NCI-H1694 (cell line): ENCODE measurements around the gene LRRC75A.
"Not testable (repeated sequence)": the region's sequence is repeated elsewhere in the genome, so short reads cannot be mapped to it uniquely, and the experiment has no call there.

Source experiments
- DNase-seq: peaks from one replicate; lab custom pipeline; 2025; lab: John Stamatoyannopoulos, UW

Gene LRRC75A

DNA sequence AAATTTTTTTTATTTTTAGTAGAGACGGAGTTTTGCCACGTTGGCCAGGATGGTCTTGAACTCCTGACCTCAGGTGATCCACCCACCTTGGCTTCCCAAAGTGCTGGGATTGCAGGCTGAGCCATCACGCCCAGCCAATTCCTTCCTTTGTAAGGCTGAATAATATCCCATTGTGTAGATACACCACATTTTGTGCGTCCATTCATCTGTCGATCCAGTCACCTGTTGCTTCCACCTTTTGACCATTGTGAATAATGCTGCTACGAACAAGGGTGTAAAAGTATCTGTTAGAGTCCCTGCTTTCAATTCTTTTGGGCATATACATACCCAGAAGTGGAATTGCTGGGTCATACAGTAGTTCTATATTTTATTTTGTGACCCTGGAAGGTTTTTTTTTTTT lies 61.3 kb downstream of the LRRC75A start:
- no peak for DNase-seq

DNA sequence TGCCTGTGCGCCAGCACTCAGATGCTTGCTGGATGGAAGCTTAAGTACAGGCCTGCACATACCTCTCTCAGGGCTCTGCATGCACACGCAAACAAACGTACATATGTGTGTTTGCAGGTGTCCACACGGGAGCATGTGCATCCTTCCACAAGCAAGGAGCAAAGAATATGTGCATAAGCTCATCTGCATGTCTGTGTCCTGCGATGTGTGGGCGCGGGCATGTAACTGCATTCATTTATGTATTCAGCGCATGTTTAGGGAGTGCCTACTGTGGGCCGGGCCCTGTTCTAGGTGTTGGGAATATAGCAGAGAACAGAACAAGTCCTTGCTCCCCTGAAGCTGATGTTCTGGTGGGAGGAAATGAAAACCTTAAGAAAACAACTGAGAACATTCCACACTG lies 62.9 kb downstream of the LRRC75A start:
- DNase-seq, result no peak

DNA sequence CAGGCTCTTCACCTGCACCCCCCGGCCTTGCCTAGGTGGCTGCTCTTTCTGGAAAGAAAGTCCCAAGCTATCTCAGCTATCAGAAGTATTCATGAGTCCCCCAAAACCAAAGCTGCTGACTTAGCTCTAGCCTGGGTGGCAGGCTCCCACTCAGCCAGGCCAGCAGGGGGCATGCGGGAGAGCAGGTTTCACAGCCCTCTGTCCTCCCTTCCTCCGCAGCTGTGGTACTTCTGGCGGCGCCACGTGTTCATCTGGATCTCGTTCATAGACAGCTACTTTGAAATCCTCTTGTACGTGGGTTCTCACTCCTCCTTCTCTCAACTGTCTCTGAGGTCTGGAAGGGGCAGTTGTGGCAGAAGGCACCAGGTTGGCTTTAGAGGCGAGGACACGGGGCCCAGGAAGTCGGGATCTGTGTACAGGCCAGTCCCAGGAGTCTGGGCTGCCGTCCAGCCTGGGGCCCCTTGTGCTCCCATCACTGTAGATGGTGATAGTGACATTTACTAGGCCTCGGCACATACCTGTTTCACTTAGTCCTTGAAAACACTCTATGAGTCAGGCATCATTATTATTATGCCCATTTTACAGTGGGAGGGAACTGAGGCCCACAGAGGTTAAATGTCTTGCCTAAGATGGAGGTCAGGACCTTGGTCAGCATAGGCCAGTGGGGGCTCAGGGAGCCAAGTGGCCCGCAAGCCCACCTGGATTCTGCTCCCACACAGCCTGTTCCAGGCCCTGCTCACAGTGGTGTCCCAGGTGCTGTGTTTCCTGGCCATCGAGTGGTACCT lies 63.7 kb downstream of the LRRC75A start:
- DNase-seq, result peak; percentile 67

DNA sequence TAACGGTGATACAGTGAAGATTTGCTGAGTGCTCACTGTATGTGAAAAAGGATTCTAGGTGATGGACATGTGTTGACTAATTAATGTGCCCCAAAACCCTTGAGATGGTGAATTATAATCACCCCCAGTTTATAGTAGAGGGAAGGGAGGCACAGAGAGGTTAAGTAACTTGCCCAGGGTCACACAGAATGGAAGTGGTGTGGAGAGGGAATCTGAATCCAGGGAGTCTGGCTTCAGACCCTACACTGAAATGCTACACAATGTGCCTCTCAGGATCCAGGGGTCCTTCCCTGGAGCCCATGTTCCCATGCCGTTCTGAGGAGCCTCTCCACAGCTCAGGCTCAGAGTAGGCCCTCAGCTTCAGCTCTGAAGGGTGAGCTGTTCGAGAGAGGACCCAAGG lies 65.0 kb downstream of the LRRC75A start:
- DNase-seq, result no peak

DNA sequence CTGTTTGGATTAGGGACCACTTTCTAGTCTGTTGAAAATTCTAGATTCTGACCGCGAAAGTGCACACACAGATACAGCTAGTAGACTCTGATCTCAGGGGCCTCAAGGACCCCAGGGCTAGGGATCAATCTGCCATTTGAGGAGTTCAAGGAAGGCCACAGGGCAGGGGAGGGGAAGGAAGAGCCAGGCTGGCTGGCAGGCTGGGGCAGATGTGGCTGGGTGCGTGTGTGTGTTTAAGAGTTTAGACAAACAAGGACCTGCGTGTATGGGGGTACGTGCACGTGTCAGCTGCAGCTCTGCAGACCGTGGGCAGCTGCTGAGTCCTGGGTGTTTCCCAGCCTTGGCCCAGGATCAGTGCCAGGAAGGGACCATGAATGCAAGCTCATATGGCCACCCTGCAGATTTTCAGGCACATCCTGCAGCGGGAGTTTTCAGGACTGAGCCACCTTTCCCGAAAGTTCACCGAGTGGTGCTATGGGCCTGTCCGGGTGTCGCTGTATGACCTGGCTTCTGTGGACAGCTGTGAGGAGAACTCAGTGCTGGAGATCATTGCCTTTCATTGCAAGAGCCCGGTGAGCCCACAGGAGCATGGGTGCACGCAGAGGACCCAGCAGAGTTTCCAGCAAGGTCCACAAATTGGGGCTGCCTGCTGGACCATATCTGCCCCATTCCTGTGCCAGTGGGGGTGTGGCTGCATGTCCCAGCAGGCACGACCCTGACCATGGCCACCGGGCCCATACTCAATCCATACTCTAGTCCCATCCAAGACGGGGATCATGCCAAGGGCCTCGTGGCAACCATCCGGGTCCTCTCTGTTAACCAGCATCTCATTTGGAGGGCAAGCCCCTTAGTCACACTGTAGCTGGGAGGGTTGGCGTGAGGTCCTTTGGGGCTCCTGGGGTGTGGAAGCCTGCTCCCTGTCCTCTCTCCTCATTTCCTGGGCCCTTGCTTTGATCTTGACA lies 66.0 kb downstream of the LRRC75A start:
- DNase-seq, result no peak

DNA sequence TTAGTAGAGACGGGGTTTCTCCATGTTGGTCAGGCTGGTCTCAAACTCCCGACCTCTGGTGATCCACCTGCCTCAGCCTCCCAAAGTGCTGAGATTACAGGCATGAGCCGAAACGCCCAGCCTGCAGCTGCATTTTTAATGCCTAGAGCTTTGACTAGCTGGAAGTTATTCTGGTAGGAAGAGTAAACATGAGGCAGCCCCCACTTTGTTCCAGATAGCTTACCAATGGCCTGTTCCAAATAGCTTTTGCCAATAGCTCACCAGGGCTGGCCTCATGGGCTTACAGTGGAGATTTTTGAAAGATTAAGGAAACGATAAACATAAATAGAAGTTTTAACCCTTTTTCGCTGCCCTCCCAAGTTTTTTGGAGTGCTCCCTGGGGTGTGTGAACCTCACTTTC lies 66.8 kb downstream of the LRRC75A start:
- DNase-seq, result no peak

DNA sequence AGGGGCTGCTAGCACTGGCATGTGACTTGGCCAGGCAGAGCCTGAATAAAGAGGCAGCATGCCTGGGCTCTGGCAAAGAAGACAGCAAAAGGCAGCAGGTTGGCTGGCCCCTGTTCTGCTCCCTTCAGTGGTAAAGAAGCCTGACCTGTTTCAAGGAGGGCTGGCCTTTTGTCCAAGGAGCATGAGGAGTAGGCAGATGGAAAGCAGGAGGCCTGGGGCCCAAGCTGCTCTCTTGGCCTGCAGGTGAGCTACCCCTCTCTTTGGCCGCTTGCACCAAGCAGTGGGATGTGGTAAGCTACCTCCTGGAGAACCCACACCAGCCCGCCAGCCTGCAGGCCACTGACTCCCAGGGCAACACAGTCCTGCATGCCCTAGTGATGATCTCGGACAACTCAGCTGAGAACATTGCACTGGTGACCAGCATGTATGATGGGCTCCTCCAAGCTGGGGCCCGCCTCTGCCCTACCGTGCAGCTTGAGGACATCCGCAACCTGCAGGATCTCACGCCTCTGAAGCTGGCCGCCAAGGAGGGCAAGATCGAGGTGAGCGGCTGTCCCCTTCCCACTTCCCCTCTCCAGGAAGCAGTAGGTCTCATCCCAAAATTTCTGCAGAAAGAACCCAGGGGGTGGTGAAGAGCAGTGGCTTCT lies 68.6 kb downstream of the LRRC75A start:
- DNase-seq, result no peak

DNA sequence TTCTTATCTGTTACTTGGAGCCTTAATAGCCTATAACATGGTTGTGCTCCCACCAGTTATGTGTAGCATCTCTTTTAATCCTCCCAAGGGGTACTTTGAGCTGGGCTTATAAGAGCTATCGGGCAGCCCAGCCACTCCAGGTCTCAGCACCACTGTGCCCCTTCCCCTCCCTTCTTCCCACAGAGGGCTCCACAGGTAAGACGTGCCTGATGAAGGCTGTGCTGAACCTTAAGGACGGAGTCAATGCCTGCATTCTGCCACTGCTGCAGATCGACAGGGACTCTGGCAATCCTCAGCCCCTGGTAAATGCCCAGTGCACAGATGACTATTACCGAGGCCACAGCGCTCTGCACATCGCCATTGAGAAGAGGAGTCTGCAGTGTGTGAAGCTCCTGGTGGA lies 69.6 kb downstream of the LRRC75A start:
- no peak for DNase-seq

DNA sequence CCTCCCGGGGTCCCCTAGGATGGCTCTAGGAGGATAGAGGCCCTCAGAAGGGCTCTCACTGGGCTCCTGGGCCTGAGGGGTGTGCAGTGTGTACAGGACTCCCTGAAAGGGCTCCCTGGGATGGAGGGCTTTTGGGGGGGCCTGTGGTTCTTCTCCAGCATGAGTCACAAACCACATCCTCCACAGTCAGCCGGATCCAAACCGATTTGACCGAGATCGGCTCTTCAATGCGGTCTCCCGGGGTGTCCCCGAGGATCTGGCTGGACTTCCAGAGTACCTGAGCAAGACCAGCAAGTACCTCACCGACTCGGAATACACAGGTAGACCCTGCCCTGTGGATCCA lies 72.1 kb downstream of the LRRC75A start:
- DNase-seq, result no peak

DNA sequence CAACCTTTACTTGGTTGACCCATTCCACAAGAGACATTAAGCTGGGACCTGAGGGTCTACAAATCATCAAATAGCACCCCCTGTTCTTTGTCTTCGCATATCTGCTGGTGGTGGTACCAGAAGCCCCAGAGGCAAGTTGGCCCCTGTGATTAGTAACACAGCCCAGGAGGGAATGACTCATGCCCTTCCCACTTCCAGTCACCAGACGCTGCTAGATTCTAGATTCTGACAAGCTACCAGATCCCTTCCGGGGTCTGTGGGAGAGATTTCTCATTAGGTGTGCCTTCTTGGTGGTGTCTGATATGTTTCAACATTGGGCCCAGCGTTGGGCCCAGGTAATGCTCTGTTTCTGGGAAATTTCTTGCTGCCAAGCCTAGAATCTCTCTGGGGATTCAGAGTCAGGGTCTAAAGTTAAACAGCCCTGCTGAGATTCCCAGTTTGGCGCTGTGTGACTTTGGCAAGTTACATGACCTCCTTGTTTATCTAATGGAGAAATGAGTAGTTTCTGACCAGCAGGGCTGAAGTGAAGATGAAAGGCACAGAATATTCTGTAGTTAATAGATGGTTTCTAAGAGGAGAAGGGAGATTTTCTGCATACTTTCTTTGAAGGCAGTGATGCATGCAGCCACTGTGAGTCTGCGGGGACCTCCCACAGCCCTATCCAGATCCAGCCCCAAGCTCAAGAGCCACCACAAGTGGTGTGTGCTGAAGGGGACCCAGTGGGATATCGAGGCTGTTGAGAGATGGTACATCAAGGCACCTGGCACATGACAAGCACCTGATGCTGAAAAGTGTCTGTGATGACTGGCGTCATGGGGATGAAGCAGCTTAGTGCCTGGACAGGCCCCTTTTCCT lies 72.7 kb downstream of the LRRC75A start:
- DNase-seq, result no peak

DNA sequence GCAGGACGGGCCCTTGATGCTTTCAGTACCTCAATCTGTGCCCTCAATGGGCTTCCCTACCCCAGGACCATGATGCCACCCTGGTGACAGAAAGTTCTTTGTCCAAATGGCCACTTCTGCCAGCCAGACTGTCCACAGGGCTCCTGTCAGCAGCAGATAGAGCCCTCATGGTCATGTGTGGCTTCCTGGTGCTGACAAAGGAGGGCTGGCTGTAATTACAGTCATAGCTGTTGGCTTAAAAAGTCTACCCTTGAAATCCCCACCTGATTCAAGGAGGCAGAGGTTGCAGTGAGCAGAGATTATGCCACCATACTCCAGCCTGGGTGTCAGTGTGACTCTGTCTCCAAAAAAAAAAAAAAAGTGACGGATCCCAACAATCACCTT lies 73.3 kb downstream of the LRRC75A start:
- DNase-seq, result no peak

DNA sequence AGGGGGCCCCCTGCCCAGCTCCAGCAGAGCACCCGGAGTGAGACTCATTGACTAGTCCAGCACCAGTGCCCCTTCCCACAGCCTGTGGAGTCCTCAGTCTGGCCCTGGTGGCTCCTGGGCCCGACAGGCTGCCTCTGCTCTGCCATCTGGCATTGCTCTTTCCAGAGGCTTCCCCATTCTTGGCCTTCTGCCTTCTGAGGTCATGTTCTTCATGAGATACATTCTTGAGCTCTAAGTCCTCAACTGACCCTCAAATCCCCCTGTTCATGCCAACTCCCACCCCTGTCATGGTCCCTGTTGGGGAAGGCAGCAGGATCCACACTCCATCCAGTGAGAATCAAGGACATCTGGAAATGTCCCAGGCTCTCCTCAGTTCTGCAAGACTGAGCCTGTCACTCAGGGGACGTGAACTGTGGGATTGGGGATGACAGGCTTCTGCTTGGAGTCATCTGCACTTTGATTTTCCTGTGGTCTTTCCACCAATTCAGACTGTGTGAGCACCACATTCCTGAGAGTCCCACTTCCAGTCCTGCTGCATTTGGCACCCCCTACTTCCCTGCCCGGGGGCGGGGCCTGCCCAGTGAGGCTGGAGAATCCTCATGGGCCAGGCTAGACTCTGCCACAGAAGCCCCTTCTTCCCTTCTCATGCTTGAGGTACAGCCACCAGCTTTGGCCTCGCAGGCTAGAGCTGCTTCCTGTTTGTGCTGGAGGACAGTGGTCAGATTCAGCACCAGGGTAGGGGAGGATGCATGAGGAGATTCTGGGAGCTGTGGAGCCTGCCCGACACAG lies 73.9 kb downstream of the LRRC75A start:
- peak; percentile 51 for DNase-seq

DNA sequence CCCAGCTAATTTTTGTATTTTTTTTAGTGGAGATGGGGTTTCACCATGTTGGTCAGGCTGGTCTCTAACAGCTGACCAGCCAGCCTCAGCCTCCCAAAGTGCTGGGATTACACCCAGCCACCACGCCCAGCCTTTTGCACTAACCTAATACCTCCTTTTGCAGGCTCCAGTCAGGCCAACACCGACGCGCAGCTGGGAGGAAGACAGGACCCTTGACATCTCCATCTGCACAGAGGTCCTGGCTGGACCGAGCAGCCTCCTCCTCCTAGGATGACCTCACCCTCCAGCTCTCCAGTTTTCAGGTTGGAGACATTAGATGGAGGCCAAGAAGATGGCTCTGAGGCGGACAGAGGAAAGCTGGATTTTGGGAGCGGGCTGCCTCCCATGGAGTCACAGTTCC lies 74.6 kb downstream of the LRRC75A start:
- DNase-seq, result no peak

DNA sequence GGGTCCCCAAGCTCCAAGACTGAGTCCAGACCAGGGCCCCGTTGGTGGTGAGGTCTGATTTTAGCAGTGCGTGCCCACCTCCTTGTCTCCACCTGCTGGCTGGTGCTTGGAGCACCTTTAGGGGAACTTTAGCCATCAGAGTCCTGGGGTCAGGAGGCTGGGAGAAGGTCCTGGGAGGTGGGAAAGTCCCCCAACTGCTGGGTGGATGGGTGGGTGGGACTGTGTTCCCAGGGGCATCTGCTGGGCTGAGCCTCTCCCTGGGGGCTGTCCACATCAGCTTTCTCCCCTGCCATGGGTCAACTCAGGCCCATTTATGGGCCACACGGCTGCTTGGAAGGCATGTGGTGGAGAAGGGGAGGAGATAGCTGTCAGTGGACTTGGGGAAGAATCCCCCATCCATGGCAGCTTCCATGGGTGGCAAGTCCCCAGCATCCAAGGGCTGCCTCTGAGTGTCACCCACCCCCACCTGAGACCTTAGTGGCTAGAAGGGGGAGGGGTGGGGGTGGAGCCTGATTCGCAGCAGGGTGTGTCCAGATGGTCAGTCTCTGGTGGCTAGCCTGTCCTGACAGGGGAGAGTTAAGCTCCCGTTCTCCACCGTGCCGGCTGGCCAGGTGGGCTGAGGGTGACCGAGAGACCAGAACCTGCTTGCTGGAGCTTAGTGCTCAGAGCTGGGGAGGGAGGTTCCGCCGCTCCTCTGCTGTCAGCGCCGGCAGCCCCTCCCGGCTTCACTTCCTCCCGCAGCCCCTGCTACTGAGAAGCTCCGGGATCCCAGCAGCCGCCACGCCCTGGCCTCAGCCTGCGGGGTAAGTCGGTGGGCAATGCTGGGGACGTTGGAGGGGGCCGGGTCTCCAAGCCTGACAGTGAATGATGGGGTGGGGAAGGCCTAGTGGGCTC lies 76.7 kb downstream of the LRRC75A start, which contains the start of gene TRPV2:
Gene TRPV2, plus strand, starts transcription at position 541 of the 894 bp plus-strand sequence. CDS start 2,098 bp downstream, outside the sequence.
- DNase-seq, result no peak

DNA sequence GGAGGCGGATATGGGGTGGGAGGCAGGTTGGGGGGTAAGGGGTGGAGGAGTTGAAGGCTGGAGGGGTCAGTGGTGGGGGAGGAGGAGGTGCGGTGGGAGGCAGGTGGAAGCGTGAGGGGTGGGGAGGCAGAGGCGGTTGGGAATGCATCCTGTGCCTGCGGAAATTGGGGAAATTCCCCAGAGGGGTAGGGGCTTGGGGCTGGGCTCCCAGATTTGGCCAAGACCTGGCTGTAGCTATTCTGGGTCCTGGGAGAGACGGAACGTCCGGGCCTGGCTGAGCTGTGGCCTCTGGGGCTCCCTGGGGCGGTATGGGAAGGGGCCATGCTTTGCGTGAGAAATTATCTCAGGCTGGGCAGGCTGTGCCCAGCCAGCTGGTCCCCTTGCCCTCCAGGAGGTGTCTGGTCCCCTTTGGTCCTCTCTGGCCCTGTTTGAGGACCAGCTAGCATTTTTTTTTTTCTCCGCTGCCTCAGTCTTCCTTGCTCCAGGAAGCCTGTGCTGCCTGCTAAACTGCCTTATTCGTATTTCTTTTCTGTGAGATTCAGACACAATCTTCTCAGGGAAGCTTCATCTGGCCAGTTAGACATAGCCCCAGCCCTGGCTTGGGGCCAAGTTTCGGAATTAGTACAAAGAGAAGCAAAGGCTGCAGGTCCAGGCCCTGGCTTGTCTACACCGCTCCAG lies 83.9 kb downstream of the LRRC75A start:
- DNase-seq, result peak; percentile 20

DNA sequence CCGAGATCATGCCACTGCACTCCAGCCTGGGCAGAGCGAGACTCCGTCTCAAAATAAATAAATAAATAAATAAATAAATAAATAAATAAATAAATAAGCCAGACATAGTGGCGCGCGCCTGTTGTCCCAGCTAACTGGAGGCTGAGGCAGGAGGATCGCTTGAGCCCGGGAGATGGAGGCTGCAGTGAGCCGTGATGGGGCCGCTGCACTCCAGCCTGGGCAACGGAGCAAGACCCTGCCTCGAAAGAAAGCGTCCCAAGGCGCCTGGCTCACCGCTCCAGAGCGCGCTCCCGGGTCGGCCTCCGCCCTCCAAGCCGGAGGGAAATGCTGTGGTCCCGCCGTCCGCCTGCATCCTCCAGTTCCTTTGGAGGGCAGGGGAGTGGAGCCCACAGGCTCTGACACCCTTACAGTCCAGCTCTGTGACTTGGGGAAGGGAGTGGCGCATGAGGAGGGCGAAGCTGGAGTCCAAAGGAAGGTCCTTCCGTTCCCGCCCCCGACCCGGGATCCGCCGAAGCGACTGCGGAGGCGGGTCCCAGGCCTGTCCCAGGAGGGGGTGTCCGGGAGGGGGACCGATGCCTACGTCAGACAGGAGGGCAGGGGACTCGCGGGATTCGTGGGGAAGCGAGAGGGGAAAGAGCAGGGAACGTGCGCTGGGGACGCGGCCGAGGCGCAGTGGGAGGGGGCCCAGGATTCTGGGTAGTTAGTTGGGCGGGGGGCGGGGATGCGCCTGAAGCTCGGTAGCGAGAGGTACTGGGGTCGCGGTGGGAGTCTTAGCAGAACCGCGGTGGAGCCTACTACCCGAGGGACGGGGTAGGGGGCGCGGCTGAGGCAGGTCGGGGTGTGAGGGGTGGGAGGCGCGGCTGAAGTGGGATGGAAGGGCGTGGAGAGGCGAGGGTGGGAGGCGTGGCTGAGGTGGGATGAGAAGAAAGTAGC lies 85.0 kb downstream of the LRRC75A start:
- DNase-seq, result peak; percentile 66

DNA sequence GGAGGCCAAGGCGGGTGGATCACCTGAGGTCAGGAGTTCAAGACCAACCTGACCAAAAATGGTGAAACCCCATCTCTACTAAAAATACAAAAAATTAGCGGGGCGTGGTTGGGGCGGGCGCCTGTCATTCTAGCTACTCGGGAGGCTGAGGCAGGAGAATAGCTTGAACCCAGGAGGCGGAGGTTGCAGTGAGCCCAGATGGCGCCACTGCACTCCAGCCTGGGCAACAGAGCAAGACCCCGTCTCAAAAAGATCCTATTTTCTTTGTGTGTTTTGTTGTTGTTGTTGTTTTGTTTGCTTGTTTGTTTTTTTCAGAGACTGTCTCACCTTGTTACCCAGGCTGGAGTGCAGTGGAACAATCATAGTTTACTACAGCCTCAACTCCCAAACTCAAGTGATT lies 88.1 kb downstream of the LRRC75A start:
- not testable (repeated sequence) for DNase-seq
